WTC11 (cell line): ENCODE data around the gene BANF2. TPM values are rescaled to one million over a fixed set of nuclear protein-coding genes. Genes with fewer than 3 reads are reported as not detected.

Experiments used
- ATAC-seq: fragments of 200-7000 bp; cut with Tn5 transposase; 2 replicates; pipeline ENCODE4 v1.10.0; 2021; ENCODE audit warnings: mild to moderate bottlenecking, moderate library complexity
- CTCF ChIA-PET: fragments of 300-600 bp; sonication (Branson Sonifier 250); formaldehyde crosslinking; loops from one replicate; lab custom pipeline; 2021; ENCODE audit warnings: antibody characterized with exemption; lab: Charles Lee
- POLR2A ChIA-PET: fragments of 350-600 bp; sonication (Branson Sonifier 250); formaldehyde crosslinking; loops from one replicate; lab custom pipeline; 2021; ENCODE audit warnings: antibody characterized with exemption; lab: Charles Lee
- DNase-seq: peaks from one replicate; pipeline ENCODE4 v3.0.0; 2021; ENCODE audit warnings: low spot score
- H3K27ac Mint-ChIP-seq: 2 replicates; pipeline ENCODE4 v1.8.0; 2021; ENCODE audit warnings: mixed read lengths
- H3K27me3 Mint-ChIP-seq: 2 replicates; pipeline ENCODE4 v1.8.0; 2021; ENCODE audit warnings: low read depth, mild to moderate bottlenecking, moderate library complexity, mixed read lengths
- H3K36me3 Mint-ChIP-seq: 2 replicates; pipeline ENCODE4 v1.8.0; 2021; ENCODE audit warnings: mixed read lengths
- H3K4me1 Mint-ChIP-seq: 2 replicates; pipeline ENCODE4 v1.8.0; 2022; ENCODE audit warnings: mixed read lengths
- H3K4me3 Mint-ChIP-seq: 2 replicates; pipeline ENCODE4 v1.8.0; 2021; ENCODE audit warnings: mild to moderate bottlenecking, moderate library complexity, mixed read lengths
- H3K9me3 Mint-ChIP-seq: 2 replicates; pipeline ENCODE4 v1.8.0; 2021; ENCODE audit warnings: mixed read lengths
- AR ChIP-seq: fragments of 250-450 bp; sonication (Bioruptor Pico); IDR thresholded peaks from 2 replicates; pipeline ENCODE4 v1.9.0; 2021; ENCODE audit warnings: mild to moderate bottlenecking
- CREB1 ChIP-seq: sonication (generic); formaldehyde crosslinking; IDR thresholded peaks from 2 replicates; pipeline ENCODE4 v1.8.0; 2023; ENCODE audit warnings: mild to moderate bottlenecking, missing genetic modification reagents
- CREM ChIP-seq: sonication (generic); formaldehyde crosslinking; IDR thresholded peaks from 2 replicates; pipeline ENCODE4 v1.8.1; 2022; ENCODE audit warnings: mild to moderate bottlenecking, missing genetic modification reagents, moderate library complexity
- E2F4 ChIP-seq: sonication (generic); formaldehyde crosslinking; IDR thresholded peaks from 2 replicates; pipeline ENCODE4 v1.8.1; 2022; ENCODE audit warnings: low read depth, mild to moderate bottlenecking, moderate library complexity, missing genetic modification reagents, borderline replicate concordance
- ELF4 ChIP-seq: sonication (generic); formaldehyde crosslinking; IDR thresholded peaks from 2 replicates; pipeline ENCODE4 v1.8.1; 2022; ENCODE audit warnings: low read depth, mild to moderate bottlenecking, moderate library complexity, missing genetic modification reagents
- ESRRA ChIP-seq: sonication (generic); formaldehyde crosslinking; IDR thresholded peaks from 2 replicates; pipeline ENCODE4 v1.8.1; 2022; ENCODE audit warnings: mild to moderate bottlenecking, missing genetic modification reagents, borderline replicate concordance
- ETV6 ChIP-seq: sonication (generic); formaldehyde crosslinking; IDR thresholded peaks from 2 replicates; pipeline ENCODE4 v1.8.1; 2022; ENCODE audit warnings: mild to moderate bottlenecking, missing genetic modification reagents
- FOXJ3 ChIP-seq: sonication (generic); formaldehyde crosslinking; IDR thresholded peaks from 2 replicates; pipeline ENCODE4 v1.9.0; 2021; ENCODE audit warnings: missing genetic modification reagents, mild to moderate bottlenecking, borderline replicate concordance
- FOXP1 ChIP-seq: sonication (generic); formaldehyde crosslinking; IDR thresholded peaks from 2 replicates; pipeline ENCODE4 v1.8.0; 2022; ENCODE audit warnings: missing genetic modification reagents, mild to moderate bottlenecking, moderate library complexity, borderline replicate concordance
- FOXP4 ChIP-seq: sonication (generic); formaldehyde crosslinking; IDR thresholded peaks from 2 replicates; pipeline ENCODE4 v1.8.0; 2022; ENCODE audit warnings: mild to moderate bottlenecking, missing genetic modification reagents
- NFATC4 ChIP-seq: fragments of 250-450 bp; sonication (Bioruptor Pico); IDR thresholded peaks from 2 replicates; pipeline ENCODE4 v1.9.0; 2021; ENCODE audit warnings: mild to moderate bottlenecking
- NFYB ChIP-seq: sonication (generic); formaldehyde crosslinking; conservative IDR thresholded peaks from 2 replicates; pipeline ENCODE4 v1.8.0; 2022; ENCODE audit warnings: low read depth, missing genetic modification reagents
- NR1H2 ChIP-seq: sonication (generic); formaldehyde crosslinking; IDR thresholded peaks from 2 replicates; pipeline ENCODE4 v1.9.0; 2021; ENCODE audit warnings: mild to moderate bottlenecking, moderate library complexity, missing genetic modification reagents
- TEAD4 ChIP-seq: sonication (generic); formaldehyde crosslinking; IDR thresholded peaks from 2 replicates; pipeline ENCODE4 v1.8.0; 2022; ENCODE audit warnings: mild to moderate bottlenecking, missing genetic modification reagents
- ZNF232 ChIP-seq: sonication (generic); formaldehyde crosslinking; IDR thresholded peaks from 2 replicates; pipeline ENCODE4 v1.8.0; 2022; ENCODE audit warnings: mild to moderate bottlenecking, missing genetic modification reagents
- ZNF317 ChIP-seq: sonication (generic); formaldehyde crosslinking; IDR thresholded peaks from 2 replicates; pipeline ENCODE4 v1.8.1; 2023; ENCODE audit warnings: low read depth, mild to moderate bottlenecking, moderate library complexity, missing genetic modification reagents, borderline replicate concordance
- total RNA-seq: library from RNA; stranded (reverse); gene quantifications from 3 replicates; pipeline ENCODE4 v1.2.3, GENCODE V29; 2021
- TF ChIP-seq, protein P1 (sequence below): fragments of 250-450 bp; sonication (Bioruptor Pico); IDR thresholded peaks from 2 replicates; pipeline ENCODE4 v1.9.0; 2021; ENCODE audit warnings: moderate library complexity, mild to moderate bottlenecking, inconsistent platforms, borderline replicate concordance
- TF ChIP-seq, protein P2 (sequence below): sonication (generic); formaldehyde crosslinking; IDR thresholded peaks from 2 replicates; pipeline ENCODE4 v1.8.1; 2022; ENCODE audit warnings: mild to moderate bottlenecking, missing genetic modification reagents, moderate library complexity, borderline replicate concordance
- TF ChIP-seq, protein P3 (sequence below): sonication (generic); formaldehyde crosslinking; IDR thresholded peaks from 2 replicates; pipeline ENCODE4 v1.8.0; 2023; ENCODE audit warnings: missing genetic modification reagents, mild to moderate bottlenecking, borderline replicate concordance
- TF ChIP-seq, protein P4 (sequence below): sonication (generic); formaldehyde crosslinking; IDR thresholded peaks from 2 replicates; pipeline ENCODE4 v1.8.1; 2023; ENCODE audit warnings: mild to moderate bottlenecking, missing genetic modification reagents, moderate library complexity

BANF2 gene
- total RNA-seq, 1 experiment from 2014 or later, result not detected

DNA sequence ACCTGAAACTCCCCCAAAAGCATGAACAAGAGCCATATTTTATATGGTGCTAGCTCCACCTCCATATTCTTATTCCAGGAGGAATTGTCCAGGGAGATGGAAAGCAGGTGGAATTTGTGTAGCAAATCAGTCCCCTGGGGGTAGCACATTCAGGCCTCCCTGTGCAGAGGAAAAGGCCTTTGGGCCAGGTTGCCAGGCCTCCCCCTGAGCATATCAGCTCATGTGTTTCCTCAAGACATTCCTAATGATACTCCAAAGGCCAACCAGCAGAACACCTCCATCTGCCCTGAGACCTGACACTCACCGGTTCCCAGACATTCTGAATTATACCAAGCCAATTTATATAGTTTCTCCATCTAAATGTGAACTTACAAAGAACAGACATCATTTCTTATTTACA is 2.6 kb upstream of the BANF2 start (continued):
- TF ChIP-seq ESRRA (CRISPR knock-in tag), result no peak
- TF ChIP-seq FOXP4 (CRISPR knock-in tag), result no peak
- no peak for TF ChIP-seq ETV6 (CRISPR knock-in tag)
- TF ChIP-seq TEAD4 (CRISPR knock-in tag), result no peak
- TF ChIP-seq CREB1 (CRISPR knock-in tag), result no peak

DNA sequence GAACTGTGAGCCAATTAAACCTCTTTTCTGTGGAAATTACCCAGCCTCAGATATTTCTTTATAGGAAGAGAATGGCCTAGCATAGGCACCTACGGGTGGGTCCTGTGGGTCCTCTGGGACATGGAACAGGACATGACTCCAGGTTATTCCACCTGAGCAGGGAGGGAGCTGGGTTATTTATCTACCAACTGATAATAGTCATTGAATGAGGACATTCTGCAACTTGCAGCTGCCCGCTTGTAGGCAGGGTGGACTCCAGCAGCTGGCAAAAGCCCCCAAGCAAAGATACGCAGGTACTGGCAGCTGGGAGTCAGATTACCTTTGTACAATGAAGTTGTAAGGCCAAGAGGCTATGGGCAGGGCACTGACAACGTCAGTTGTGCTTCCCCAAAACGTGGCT is 1.4 kb upstream of the BANF2 start:
- H3K27ac Mint-ChIP-seq, result no peak overlapping the region
- H3K4me3 Mint-ChIP-seq, result no peak overlapping the region
- H3K27me3 Mint-ChIP-seq, result no peaks in the 10 kb centered on the region; the same call in 1 of the 2 replicates
- ChIA-PET CTCF (interaction anchor here (1.2 kb wide), 1 partner anchor 16 kb away, joined by 8 read pairs; the partner anchor contains the start of gene RRBP1), POLR2A (no interaction called here)
- no peak for DNase-seq
- no peak for ATAC-seq
- peaks cover 6% of the 10 kb centered on the region for H3K4me1 Mint-ChIP-seq
- H3K36me3 Mint-ChIP-seq, result no peaks in the 10 kb centered on the region; the same call in 1 of the 2 replicates
- TF ChIP-seq AR (CRISPR knock-in tag), result no peak
- no peak for TF ChIP-seq FOXP1 (CRISPR knock-in tag)
- TF ChIP-seq, protein P1, sequence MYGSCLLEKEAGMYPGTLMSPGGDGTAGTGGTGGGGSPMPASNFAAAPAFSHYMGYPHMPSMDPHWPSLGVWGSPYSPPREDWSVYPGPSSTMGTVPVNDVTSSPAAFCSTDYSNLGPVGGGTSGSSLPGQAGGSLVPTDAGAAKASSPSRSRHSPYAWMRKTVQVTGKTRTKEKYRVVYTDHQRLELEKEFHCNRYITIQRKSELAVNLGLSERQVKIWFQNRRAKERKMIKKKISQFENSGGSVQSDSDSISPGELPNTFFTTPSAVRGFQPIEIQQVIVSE (CRISPR knock-in tag), result no peak
- TF ChIP-seq, protein P2, sequence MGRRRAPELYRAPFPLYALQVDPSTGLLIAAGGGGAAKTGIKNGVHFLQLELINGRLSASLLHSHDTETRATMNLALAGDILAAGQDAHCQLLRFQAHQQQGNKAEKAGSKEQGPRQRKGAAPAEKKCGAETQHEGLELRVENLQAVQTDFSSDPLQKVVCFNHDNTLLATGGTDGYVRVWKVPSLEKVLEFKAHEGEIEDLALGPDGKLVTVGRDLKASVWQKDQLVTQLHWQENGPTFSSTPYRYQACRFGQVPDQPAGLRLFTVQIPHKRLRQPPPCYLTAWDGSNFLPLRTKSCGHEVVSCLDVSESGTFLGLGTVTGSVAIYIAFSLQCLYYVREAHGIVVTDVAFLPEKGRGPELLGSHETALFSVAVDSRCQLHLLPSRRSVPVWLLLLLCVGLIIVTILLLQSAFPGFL (CRISPR knock-in tag), result no peak
- TF ChIP-seq ELF4 (CRISPR knock-in tag), result no peak
- TF ChIP-seq FOXJ3, result no peak
- no peak for TF ChIP-seq TEAD4 (CRISPR knock-in tag)
- H3K9me3 Mint-ChIP-seq, result peaks cover 22% of the 10 kb centered on the region

- ATAC-seq (no peak), DNase-seq (no peak)
- CTCF ChIA-PET, result interaction anchor here (1.1 to 1.6 kb wide), 3 partner anchors 9 to 238 kb away, joined by 3 to 7 read pairs (median 4); partner anchors contain the start of gene RRBP1
- no peak overlapping the region for H3K27ac Mint-ChIP-seq
- H3K36me3 Mint-ChIP-seq, result no peaks in the 10 kb centered on the region
- no peak overlapping the region for H3K4me3 Mint-ChIP-seq
- no peaks in the 10 kb centered on the region for H3K4me1 Mint-ChIP-seq
- POLR2A ChIA-PET, result interaction anchor here (1.4 kb wide), 1 partner anchor 19 kb away, joined by 4 read pairs; the partner anchor contains the start of gene RRBP1
- peaks cover 14% of the 10 kb centered on the region for H3K9me3 Mint-ChIP-seq
- no peaks in the 10 kb centered on the region for H3K27me3 Mint-ChIP-seq
- TF ChIP-seq E2F4 (CRISPR knock-in tag), result no peak
- TF ChIP-seq CREB1 (CRISPR knock-in tag), result no peak
- no peak for TF ChIP-seq ZNF232 (CRISPR knock-in tag)
- no peak for TF ChIP-seq NR1H2 (CRISPR knock-in tag)
- TF ChIP-seq, protein P3, sequence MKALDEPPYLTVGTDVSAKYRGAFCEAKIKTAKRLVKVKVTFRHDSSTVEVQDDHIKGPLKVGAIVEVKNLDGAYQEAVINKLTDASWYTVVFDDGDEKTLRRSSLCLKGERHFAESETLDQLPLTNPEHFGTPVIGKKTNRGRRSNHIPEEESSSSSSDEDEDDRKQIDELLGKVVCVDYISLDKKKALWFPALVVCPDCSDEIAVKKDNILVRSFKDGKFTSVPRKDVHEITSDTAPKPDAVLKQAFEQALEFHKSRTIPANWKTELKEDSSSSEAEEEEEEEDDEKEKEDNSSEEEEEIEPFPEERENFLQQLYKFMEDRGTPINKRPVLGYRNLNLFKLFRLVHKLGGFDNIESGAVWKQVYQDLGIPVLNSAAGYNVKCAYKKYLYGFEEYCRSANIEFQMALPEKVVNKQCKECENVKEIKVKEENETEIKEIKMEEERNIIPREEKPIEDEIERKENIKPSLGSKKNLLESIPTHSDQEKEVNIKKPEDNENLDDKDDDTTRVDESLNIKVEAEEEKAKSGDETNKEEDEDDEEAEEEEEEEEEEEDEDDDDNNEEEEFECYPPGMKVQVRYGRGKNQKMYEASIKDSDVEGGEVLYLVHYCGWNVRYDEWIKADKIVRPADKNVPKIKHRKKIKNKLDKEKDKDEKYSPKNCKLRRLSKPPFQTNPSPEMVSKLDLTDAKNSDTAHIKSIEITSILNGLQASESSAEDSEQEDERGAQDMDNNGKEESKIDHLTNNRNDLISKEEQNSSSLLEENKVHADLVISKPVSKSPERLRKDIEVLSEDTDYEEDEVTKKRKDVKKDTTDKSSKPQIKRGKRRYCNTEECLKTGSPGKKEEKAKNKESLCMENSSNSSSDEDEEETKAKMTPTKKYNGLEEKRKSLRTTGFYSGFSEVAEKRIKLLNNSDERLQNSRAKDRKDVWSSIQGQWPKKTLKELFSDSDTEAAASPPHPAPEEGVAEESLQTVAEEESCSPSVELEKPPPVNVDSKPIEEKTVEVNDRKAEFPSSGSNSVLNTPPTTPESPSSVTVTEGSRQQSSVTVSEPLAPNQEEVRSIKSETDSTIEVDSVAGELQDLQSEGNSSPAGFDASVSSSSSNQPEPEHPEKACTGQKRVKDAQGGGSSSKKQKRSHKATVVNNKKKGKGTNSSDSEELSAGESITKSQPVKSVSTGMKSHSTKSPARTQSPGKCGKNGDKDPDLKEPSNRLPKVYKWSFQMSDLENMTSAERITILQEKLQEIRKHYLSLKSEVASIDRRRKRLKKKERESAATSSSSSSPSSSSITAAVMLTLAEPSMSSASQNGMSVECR (CRISPR knock-in tag), result no peak
- TF ChIP-seq NFYB (CRISPR knock-in tag), result no peak
- TF ChIP-seq NFATC4 (CRISPR knock-in tag), result no peak
- TF ChIP-seq, protein P4, sequence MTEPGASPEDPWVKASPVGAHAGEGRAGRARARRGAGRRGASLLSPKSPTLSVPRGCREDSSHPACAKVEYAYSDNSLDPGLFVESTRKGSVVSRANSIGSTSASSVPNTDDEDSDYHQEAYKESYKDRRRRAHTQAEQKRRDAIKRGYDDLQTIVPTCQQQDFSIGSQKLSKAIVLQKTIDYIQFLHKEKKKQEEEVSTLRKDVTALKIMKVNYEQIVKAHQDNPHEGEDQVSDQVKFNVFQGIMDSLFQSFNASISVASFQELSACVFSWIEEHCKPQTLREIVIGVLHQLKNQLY, result no peak
- TF ChIP-seq ZNF317 (CRISPR knock-in tag), result no peak
- TF ChIP-seq CREM, result no peak
Measured at GRCh38 chr20:17700637-17701036, 871 bp downstream of the BANF2 start.
